WTC11 (cell line): ENCODE results near the gene IL1R1. TPM values are rescaled to one million over a fixed set of nuclear protein-coding genes. Genes with fewer than 3 reads are reported as not detected.

Experiments
- ATAC-seq: fragments of 200-7000 bp; cut with Tn5 transposase; 2 replicates; pipeline ENCODE4 v1.10.0; 2021; ENCODE audit warnings: mild to moderate bottlenecking, moderate library complexity
- CTCF ChIA-PET: fragments of 300-600 bp; sonication (Branson Sonifier 250); formaldehyde crosslinking; loops from one replicate; lab custom pipeline; 2021; ENCODE audit warnings: antibody characterized with exemption; lab: Charles Lee
- POLR2A ChIA-PET: fragments of 350-600 bp; sonication (Branson Sonifier 250); formaldehyde crosslinking; loops from one replicate; lab custom pipeline; 2021; ENCODE audit warnings: antibody characterized with exemption; lab: Charles Lee
- DNase-seq: peaks from one replicate; pipeline ENCODE4 v3.0.0; 2021; ENCODE audit warnings: low spot score
- H3K27ac Mint-ChIP-seq: 2 replicates; pipeline ENCODE4 v1.8.0; 2021; ENCODE audit warnings: mixed read lengths
- H3K27me3 Mint-ChIP-seq: 2 replicates; pipeline ENCODE4 v1.8.0; 2021; ENCODE audit warnings: low read depth, mild to moderate bottlenecking, moderate library complexity, mixed read lengths
- H3K36me3 Mint-ChIP-seq: 2 replicates; pipeline ENCODE4 v1.8.0; 2021; ENCODE audit warnings: mixed read lengths
- H3K4me1 Mint-ChIP-seq: 2 replicates; pipeline ENCODE4 v1.8.0; 2022; ENCODE audit warnings: mixed read lengths
- H3K4me3 Mint-ChIP-seq: 2 replicates; pipeline ENCODE4 v1.8.0; 2021; ENCODE audit warnings: mild to moderate bottlenecking, moderate library complexity, mixed read lengths
- H3K9me3 Mint-ChIP-seq: 2 replicates; pipeline ENCODE4 v1.8.0; 2021; ENCODE audit warnings: mixed read lengths
- ARID4B ChIP-seq: sonication (generic); formaldehyde crosslinking; IDR thresholded peaks from 2 replicates; pipeline ENCODE4 v1.8.0; 2023; ENCODE audit warnings: missing genetic modification reagents, mild to moderate bottlenecking, borderline replicate concordance
- CTCF ChIP-seq: fragments of 200-600 bp; IDR thresholded peaks from 2 replicates; pipeline ENCODE4 v1.8.0; 2022; ENCODE audit warnings: antibody characterized with exemption
- FOXP4 ChIP-seq: sonication (generic); formaldehyde crosslinking; IDR thresholded peaks from 2 replicates; pipeline ENCODE4 v1.8.0; 2022; ENCODE audit warnings: mild to moderate bottlenecking, missing genetic modification reagents
- HMGXB4 ChIP-seq: sonication (generic); formaldehyde crosslinking; IDR thresholded peaks from 2 replicates; pipeline ENCODE4 v1.8.1; 2023; ENCODE audit warnings: mild to moderate bottlenecking, moderate library complexity, missing genetic modification reagents
- JUN ChIP-seq: sonication (generic); formaldehyde crosslinking; IDR thresholded peaks from 2 replicates; pipeline ENCODE4 v1.8.0; 2023; ENCODE audit warnings: mild to moderate bottlenecking, missing genetic modification reagents
- NFATC4 ChIP-seq: fragments of 250-450 bp; sonication (Bioruptor Pico); IDR thresholded peaks from 2 replicates; pipeline ENCODE4 v1.9.0; 2021; ENCODE audit warnings: mild to moderate bottlenecking
- NR2C2 ChIP-seq: sonication (generic); formaldehyde crosslinking; IDR thresholded peaks from 2 replicates; pipeline ENCODE4 v1.8.0; 2022; ENCODE audit warnings: mild to moderate bottlenecking, missing genetic modification reagents
- SOX15 ChIP-seq: fragments of 250-450 bp; sonication (Bioruptor Pico); IDR thresholded peaks from 2 replicates; pipeline ENCODE4 v1.9.0; 2021; ENCODE audit warnings: mild to moderate bottlenecking
- ZNF532 ChIP-seq: fragments of 250-450 bp; sonication (Bioruptor Pico); IDR thresholded peaks from 2 replicates; pipeline ENCODE4 v1.9.0; 2021; ENCODE audit warnings: mild to moderate bottlenecking, borderline replicate concordance
- ZNF671 ChIP-seq: fragments of 250-450 bp; sonication (Bioruptor Pico); IDR thresholded peaks from 2 replicates; pipeline ENCODE4 v1.8.0; 2021; ENCODE audit warnings: mild to moderate bottlenecking
- total RNA-seq: library from RNA; stranded (reverse); gene quantifications from 3 replicates; pipeline ENCODE4 v1.2.3, GENCODE V29; 2021

The IL1R1 gene
- total RNA-seq, 1 experiment from 2014 or later = 0.37 TPM

GRCh38 chr2:102184018-102184417 lies 41.5 kb downstream of the IL1R1 start (continued):
- TF ChIP-seq FOXP4 (no peak), ZNF671 (no peak), ARID4B (CRISPR knock-in tag) (no peak)

GRCh38 chr2:102184568-102184967 lies 42.0 kb downstream of the IL1R1 start:
- POLR2A ChIA-PET = no interaction called here
- H3K4me1 Mint-ChIP-seq = peaks cover 3% of the 10 kb centered on the region; the same call in 1 of the 2 replicates
- CTCF ChIA-PET = interaction anchor here (1.3 to 3.0 kb wide), 2 partner anchors 56 to 179 kb away, joined by 3 to 10 read pairs; no protein-coding TSS in a partner anchor
- TF ChIP-seq NFATC4 (CRISPR knock-in tag) (no peak), SOX15 (CRISPR knock-in tag) (no peak), HMGXB4 (CRISPR knock-in tag) (no peak), JUN (no peak)
- TF ChIP-seq, all 79 proteins: peak for 0
- DNase-seq (no peak), ATAC-seq (no peak)
- H3K36me3 Mint-ChIP-seq = peaks cover 2% of the 10 kb centered on the region; the same call in 1 of the 2 replicates
- no peak overlapping the region for H3K4me3 Mint-ChIP-seq
- H3K27ac Mint-ChIP-seq = no peak overlapping the region
- H3K9me3 Mint-ChIP-seq = peaks cover 3% of the 10 kb centered on the region
- peaks cover 43% of the 10 kb centered on the region for H3K27me3 Mint-ChIP-seq

GRCh38 chr2:102185347-102185746 lies 42.8 kb downstream of the IL1R1 start:
- Mint-ChIP-seq H3K27me3 (peaks cover 48% of the 10 kb centered on the region), H3K4me1 (peaks cover 3% of the 10 kb centered on the region; the same call in 1 of the 2 replicates), H3K9me3 (peaks cover 3% of the 10 kb centered on the region), H3K36me3 (peaks cover 2% of the 10 kb centered on the region; the same call in 1 of the 2 replicates), H3K27ac (no peak overlapping the region), H3K4me3 (no peak overlapping the region)
- ATAC-seq = no peak
- CTCF ChIA-PET = interaction anchor here (3.0 kb wide), 1 partner anchor 55 kb away, joined by 10 read pairs; no protein-coding TSS in a partner anchor
- TF ChIP-seq CTCF (peak; percentile 46), NR2C2 (CRISPR knock-in tag) (no peak), ZNF532 (CRISPR knock-in tag) (no peak)
- no peak for DNase-seq
- POLR2A ChIA-PET = no interaction called here
